ENCODE data around the gene LNPEP.

DNA sequence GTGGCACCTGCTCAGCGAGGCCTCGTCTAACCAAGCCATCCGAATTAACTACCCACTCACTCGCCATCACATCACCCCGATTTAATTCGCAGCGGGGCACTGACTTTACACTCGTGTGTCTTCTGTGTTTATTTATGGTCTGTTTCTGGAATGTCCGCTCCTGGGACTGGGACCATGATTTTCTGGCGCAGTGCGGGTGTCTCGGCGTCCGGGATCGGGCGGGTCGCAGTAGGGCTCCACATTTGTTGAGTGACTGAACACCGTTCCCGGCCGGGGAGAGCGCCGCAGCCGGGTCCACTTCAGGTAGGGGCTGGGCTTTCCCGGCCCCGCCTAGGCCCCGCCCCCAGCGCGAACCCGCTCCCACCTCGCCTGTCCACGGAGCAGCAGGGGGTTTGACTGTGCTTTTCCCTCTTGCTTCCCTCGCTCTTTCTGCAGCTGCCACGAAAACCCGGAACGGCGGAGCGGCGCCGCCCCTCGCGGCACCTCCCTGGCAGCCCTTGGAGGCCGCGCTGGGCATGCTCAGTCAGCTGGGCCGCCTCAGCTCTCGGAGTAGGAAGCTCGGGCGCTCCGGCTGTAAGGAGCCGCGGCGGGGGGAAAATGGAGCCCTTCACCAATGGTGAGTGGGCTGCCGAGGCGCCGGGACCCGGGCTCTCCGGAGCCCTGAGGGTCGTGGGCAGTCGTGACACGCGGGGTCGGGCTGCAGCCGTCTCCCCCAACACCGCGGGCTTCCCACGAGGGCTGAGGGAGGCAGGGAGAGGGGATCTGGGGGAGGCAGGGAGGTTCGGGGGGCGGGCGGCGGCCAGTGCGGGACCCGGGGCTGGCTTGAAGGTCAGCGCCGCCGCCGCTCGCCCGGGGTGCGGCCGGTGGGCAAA lies at the start of gene LNPEP:
- TF ChIP-seq, protein P1, sequence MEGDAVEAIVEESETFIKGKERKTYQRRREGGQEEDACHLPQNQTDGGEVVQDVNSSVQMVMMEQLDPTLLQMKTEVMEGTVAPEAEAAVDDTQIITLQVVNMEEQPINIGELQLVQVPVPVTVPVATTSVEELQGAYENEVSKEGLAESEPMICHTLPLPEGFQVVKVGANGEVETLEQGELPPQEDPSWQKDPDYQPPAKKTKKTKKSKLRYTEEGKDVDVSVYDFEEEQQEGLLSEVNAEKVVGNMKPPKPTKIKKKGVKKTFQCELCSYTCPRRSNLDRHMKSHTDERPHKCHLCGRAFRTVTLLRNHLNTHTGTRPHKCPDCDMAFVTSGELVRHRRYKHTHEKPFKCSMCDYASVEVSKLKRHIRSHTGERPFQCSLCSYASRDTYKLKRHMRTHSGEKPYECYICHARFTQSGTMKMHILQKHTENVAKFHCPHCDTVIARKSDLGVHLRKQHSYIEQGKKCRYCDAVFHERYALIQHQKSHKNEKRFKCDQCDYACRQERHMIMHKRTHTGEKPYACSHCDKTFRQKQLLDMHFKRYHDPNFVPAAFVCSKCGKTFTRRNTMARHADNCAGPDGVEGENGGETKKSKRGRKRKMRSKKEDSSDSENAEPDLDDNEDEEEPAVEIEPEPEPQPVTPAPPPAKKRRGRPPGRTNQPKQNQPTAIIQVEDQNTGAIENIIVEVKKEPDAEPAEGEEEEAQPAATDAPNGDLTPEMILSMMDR (IDR thresholded peaks at IDR 0.05) = peak in 2 of 6 experiments; percentile 18 to 25
- TF ChIP-seq POLR2A (IDR thresholded peaks at IDR 0.05) = peak; percentile 85 to 88

All from Peyer's patch (tissue), 4 donors.